GM21786 (cell line): Measurements from ENCODE around the gene GRM7.
"Not testable (repeated sequence)": the region's sequence is repeated elsewhere in the genome, so short reads cannot be mapped to it uniquely, and the experiment has no call there.

ENCODE experiments used
- ATAC-seq: cut with Tn5 transposase; IDR thresholded peaks from one replicate; pipeline ENCODE4 v1.9.1; 2021; ENCODE audit not compliant: unreplicated experiment

The GRM7 gene

GRCh38 chr3:6860954-6861624, at the start of gene GRM7:
Gene GRM7, plus strand, starts transcription at chr3:6861115.
- ATAC-seq, result no peak

- no peak for ATAC-seq
Observed at GRCh38 chr3:6821411-6821810, 39.5 kb upstream of the GRM7 start.

- ATAC-seq, result no peak
Observed at GRCh38 chr3:6825524-6825923, 35.4 kb upstream of the GRM7 start.

- no peak for ATAC-seq
Observed at GRCh38 chr3:6827453-6827852, 33.5 kb upstream of the GRM7 start.

DNA sequence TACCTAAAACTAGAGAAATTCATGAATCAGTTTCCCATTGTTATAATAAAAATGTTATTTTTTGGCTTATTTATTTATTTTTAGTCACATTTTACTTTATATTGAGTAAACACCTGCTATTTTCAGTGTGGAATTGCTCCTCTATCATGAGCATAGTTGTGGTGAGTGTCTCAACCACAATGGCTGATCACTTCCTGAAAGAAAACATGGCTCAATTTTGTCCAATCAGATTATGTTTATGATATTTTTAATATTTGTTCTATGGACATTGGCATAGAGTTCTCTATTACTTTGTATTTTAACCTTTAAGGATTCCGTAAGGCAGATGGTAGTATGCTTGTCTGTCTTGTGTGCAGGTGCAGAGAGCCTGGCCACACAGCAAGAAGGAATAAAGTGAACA, 16.2 kb upstream of the GRM7 start:
- ATAC-seq, result no peak

- no peak for ATAC-seq
Observed at GRCh38 chr3:6854184-6854583, 6.7 kb upstream of the GRM7 start.

DNA sequence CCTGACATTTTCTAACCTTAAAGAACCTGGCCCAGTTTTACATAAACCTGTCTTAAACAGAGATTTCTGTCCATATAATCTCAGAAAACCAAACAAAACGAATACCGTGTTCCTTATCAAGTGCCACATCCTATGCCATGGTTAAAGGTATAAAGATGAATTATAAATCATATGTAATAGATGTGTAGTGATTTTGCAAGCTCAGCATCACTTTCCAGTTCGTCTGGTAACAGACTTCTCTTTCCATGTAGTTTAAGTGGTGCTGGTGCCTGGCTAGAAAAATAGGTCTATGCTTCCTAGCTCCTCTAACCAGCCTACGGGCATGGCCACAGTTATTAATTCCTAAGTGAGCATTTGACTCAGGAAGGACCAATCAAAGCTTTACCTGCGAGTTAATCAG, 3.4 kb upstream of the GRM7 start:
- ATAC-seq, result no peak

DNA sequence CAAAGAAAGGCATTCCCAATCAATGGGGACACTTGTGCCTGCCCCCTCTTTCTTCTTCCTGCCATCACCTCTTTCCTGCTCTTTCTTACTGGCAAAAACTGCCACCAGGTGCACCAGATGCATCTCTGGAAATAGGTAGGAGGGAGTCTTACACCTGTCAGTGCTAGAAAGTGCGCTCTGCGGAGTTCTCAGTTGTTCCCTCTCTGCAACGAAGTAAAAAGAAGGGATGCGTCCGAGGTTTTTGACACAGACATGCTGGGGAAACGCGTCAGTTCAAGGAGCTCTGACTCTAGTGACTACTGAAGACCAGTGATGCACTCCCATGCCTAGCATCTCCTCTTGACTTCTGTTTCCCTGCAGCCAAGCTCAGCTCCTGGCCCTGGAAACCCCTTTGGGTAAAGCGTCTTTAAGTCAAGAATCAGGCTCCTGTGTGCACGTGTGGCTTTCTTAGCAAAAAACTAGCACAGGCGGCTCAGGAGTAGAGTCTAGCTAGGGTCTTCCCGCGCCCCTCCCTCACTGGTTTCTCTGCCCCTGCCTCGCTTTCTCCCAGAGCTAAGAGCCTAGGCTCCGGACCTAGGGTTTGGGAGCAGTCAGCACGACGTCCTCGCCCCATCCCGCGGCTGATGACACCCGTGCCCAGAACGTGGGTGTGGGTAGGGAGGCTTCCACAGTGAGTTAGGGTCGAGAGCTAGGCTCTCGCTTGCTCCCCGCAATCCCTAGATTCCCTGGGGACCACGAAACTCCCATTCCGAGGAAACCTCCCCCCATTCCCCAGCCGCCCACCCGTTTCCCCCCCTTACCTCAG, 564 bp upstream of the GRM7 start:
- ATAC-seq, result no peak

DNA sequence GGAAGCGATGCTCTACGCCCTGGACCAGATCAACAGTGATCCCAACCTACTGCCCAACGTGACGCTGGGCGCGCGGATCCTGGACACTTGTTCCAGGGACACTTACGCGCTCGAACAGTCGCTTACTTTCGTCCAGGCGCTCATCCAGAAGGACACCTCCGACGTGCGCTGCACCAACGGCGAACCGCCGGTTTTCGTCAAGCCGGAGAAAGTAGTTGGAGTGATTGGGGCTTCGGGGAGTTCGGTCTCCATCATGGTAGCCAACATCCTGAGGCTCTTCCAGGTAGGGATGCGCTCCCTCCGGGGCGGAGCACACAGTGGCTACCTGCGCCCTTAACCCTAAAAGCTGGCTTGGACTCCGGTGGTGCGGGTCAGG, 698 bp downstream of the GRM7 start:
- no peak for ATAC-seq

GRCh38 chr3:6862041-6862879, 1.3 kb downstream of the GRM7 start:
- ATAC-seq, result no peak

DNA sequence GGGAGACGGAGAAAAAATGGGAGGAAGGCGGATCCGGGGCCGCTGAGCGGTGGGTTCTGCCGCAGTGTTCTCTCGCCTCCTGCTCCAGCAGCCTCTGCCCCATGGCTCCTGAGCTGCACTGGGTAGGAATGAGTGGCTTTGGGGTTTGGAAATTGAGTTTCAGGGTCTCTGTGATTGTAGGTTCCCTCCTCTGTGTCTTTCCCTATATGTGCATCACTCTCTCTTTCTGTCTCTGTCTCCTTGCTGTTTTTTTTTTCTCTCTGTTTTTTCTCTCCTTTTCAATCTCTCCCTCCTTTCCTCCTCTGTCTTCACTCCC, 1.9 kb downstream of the GRM7 start:
- ATAC-seq, result no peak

- ATAC-seq, result no peak
Observed at GRCh38 chr3:6867269-6867668, 6.4 kb downstream of the GRM7 start.

- ATAC-seq, result no peak
Observed at GRCh38 chr3:6878731-6879130, 17.8 kb downstream of the GRM7 start.

DNA sequence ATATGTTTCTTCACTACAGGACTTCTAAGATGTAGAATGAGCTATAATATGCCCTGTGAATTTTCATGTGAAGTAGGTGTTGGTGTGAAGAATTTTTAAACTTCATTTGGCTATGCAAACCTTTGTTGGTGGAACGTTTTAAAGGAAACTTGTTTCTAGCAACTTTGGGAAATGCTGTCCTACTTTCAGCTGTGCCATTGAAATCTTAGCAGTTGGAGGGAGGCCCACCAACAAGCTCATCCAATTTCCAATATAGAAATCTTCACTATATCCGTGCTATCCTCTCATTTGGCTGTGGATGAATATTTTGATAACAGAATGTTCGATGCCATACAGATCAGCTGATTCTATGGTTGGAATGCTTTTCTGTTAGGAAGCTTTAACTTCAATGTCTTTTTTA, 51.3 kb downstream of the GRM7 start:
- ATAC-seq, result no peak

GRCh38 chr3:6915898-6916297, 55.0 kb downstream of the GRM7 start:
- ATAC-seq, result no peak

DNA sequence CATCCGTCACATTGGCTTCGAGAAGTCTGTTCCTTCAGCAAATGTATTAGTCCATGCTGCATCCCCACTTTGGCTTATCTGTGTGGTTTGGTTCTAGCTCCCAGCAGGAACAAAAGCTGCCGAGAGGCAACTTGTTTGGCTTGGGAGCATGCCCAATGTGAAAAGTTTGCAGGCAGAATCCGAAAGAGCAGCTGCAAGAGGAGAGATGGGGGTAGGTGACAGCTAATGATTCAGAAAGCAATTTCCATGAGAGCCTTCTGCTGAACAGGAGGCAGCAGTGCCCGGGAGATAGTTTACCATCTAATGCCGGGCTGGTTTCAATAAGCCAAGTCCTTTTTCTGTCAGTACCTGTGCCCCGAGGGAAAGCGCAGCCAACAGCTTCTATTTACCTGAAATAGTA, 60.2 kb downstream of the GRM7 start:
- ATAC-seq, result no peak

GRCh38 chr3:6921876-6922275, 61.0 kb downstream of the GRM7 start:
- no peak for ATAC-seq

DNA sequence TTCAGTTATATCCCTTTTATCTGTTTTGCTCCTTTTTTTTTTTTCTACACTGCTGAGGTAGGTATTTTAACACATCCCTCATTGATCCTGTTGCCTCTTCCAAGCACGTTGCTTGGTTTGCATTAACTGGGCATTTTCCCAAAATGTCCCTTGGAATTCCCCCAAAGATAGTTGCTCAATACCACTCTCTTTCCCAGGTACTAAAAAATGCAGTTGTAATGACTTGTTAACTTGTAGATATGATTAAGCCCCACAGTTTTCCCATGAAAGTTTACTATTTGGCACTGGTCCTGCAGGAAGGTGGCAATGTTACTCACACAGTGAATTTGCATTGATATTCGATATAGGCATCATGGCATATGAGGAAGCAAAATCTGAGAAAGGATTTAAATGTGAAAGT, 67.1 kb downstream of the GRM7 start:
- no peak for ATAC-seq

DNA sequence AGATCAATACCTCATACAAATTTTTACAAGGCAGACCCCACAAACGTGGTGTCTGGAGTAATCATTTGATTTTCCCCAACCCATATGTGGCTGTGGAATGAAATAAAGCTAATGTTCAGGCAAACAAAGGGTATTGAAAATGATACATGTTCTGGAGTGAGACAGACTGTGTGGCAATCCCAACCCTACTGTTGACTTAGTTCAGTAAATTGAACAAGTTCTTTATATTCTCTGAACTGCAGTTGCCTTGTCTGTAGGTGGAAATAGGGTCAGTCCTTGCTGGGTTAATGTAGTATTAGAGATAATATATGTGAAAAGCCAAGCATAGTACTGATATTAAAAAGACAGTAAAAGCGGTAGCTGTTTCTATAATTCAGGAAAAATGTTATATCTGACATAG, 69.0 kb downstream of the GRM7 start:
- no peak for ATAC-seq

- not testable (repeated sequence) for ATAC-seq
Observed at GRCh38 chr3:6935418-6935817, 74.5 kb downstream of the GRM7 start.

DNA sequence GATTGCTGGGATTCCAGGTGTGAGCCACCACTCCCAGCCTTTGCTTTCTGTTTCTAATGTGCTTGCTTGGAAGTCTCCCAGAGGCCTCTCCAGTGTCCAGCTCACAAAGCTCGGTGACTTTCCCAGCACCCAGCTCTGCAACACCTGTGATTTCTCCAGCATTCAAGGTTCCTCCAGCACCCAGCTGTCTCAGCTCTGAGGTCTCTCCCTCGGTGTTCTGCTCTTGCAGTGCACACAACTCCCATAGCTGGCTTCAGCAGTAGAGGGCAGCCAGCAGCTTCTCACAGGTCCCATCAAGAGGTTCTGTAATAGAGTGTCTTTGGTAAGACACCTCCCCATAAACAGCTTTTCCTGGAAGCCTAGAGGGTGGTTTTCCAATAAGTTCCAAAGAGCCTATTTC, 75.1 kb downstream of the GRM7 start:
- ATAC-seq, result no peak

DNA sequence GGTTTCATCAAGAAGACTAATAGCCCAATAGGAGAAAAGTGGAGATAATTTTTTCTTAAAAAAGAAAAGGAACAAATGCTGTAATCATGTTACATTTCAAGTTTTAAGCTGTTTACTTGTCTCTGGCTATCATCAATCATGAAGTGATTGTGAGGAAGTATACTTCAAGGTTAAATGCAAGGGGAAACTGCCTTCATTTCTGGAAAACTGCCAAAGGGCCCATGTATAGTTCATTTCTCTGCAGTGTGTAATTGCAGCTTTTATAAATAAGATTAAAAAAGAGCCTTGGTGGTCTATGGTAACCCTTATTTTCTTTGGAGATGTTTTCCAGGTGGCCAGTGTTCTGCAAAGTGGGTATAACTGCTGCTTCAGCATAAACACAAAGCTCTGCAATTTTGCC, 101.9 kb downstream of the GRM7 start:
- no peak for ATAC-seq
